GM18907 (cell line): ENCODE results near the gene TEAD1.
A peak's percentile ranks its signal among the peaks of the same experiment; 100 is the strongest.

ENCODE experiments used
- ATAC-seq: cut with Tn5 transposase; IDR thresholded peaks from one replicate; pipeline ENCODE4 v1.9.1; 2021; ENCODE audit warnings: mild to moderate bottlenecking, moderate library complexity; ENCODE audit not compliant: unreplicated experiment

The TEAD1 gene

DNA sequence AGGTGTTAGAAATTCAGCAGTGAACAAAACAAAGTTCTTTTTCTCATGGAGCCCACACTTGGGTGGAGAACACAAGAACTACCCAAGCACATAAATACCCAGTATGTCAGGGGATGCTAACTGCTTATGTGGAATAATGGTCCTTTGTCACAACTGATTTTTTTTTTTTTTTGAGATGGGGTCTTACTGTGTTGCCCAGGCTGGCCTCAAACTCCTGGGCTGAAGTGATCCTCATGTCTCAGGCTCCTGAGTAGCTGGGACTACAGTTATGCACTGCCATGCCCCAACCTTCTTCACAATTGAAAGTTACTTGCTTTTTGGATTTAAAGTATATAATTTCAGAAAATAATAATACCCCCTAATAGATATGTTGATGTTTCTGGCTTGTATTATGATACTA, 212.3 kb downstream of the TEAD1 start:
- ATAC-seq: no peak

DNA sequence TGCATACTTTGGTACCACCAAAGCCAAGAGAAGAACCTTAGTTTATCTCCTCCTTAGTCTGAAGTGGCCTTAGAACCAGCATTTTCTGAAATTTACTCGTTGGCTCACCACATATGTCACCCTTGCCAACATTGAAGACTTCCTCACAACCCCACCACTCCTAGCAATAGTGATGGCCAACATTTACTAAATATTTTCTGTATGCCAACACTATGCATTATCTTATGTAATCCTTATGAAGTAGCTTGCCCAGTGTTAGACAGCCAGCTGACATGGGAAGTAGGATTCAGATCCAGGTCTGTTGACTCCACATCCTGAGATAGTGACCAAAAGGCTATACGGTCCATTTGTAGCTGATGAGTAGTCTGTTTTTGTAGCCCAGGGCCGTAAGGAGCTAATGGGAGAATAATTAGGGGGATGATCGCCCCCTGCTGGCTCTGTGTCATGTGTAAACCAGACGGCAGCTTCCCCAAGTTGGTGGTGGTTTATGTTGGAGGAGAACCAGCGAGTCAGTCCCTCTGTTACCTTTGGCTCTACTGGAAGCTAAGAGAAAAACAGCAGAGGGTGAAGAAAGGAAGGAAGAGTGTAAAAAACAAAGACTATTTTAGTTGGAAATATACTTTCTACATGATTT, 214.4 kb downstream of the TEAD1 start:
- ATAC-seq: peak; percentile 65

DNA sequence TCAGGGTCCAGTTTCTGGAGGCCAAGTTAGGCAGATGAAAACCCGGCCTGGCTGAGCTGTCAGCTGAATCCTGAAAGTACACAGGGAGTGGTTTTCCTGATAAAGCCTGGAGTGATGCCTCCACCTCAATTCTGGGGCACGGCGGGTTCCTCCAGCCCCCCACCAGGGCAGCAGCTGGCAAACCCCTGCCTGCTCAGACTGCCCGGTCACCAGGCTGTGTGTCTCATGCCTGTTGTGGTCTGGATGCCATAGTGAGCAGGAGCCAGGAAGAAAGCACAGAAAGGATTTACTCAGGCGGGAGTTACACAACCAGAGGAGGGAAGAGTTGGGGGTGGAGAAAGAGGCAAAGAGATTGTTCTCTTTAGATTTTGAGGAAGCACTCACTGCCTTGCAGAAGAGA, 215.0 kb downstream of the TEAD1 start:
- no peak for ATAC-seq

GRCh38 chr11:12890476-12890875, 216.3 kb downstream of the TEAD1 start:
- no peak for ATAC-seq

DNA sequence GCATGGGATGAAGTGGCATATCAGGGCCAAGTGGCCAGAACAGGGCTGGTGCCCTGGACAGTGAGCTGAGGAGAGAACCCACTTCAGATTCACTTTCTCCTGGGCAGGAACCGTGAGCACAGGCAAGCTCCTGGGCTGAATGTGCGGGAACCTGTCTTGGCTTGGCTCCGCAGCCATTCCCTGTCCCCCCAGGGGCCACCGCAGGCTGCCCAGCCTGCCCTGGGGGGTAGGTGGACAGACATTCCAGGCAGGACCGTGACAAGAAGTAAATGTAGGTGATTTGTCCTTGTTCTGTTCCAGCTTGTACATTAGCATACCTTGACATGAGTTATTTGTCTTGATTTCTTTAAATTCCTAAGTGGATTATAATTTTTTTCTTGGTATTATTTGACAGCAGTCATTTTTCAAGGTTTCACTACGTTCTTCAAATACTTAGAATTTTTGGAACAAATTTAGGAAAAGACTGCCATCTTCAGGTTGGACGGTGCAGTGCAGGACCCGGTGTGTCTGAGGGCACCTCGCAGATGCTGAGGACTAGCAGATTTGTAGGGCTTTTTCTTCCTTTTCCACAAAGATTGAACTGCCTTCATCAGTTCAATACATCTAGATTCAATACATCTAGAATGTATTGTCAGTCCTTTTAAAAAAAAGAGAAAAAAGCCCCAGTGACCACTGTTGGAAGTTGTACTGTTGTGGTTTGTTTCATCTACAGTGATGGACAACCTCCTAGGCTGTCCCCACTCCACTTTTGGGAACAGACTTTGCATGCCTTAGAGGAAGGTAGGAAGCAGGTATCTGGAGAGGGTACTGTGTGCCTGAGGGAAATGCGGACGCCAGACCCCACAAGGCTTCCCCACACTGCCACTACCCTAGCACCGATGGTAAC, 219.8 kb downstream of the TEAD1 start:
- ATAC-seq: peak; percentile 51

DNA sequence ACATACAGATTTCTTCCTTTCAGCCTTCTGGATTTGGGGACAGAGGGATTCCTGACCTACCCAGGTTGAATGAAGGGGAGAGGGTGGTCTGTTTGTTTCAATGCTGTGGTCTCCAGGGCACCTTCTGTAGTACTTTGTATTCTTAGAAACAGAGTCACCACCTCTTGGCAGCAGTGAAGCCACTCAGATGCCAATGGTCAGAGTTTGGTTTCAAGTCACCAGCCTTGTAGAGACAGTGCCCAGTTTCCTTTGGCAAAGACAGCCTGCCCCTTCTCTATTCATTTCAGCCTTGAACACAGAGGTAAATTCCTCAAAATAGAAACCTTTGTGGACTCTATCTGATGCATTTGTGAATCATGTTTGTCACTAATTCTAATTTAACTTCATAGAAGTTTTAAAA, 223.2 kb downstream of the TEAD1 start:
- ATAC-seq: no peak

DNA sequence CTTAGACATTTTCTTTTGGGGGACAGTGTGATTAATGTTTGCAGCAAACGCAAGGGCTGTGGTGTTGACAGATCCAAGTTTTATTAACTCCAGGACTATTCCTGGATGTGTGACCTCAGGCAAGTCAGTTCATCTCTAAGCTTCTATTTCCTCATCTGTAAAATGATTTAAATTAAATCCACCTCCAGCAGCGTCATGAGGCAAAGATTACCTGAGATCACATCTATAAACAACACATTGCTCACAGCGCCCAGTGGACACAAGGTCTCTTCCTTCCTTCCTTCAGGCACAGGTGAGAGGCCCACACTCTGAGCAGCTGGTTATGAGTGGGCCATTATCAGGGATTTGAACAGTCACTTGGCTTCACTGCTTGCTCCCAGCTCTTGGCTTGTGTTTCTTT, 223.6 kb downstream of the TEAD1 start:
- ATAC-seq: no peak

DNA sequence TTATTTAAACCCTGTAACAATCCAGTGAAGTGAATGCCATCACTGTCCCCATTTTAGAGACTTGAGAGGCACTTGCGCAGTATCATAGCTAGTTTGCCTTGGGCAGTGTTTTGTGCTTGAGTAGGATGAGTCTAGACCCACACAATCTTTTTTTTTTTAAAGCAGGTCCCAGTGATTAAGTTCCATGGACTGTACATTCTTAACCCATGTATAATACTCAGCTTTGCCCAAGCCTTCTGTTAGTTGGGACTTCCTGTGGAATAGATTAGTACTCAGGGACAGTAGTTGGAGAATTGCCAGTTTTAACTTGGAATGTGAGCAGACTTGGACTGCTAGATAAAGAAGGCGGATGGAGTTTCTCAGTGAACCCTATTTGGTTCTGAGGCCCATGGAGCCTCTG, 226.3 kb downstream of the TEAD1 start:
- no peak for ATAC-seq

DNA sequence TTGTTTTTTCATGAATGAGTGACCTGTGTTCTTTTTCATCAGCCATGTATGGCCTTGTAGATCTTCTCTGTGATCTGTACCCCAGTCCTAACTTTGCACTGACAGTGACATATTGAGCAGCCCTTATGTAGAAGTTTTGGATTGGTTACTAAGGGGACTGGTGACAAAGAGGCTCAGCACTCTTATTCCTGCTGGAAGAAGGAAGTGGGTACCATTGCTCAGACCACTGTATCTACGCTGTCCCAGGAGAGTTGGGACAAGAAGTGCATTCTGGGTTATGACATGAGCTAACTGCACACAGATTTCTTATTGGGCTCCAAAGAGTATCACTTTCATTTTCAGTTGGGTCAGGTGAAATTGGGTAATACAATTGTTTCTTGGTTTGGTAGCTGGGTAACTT, 227.1 kb downstream of the TEAD1 start:
- ATAC-seq: no peak

- no peak for ATAC-seq
These were observed 227.8 kb downstream of the TEAD1 start for GRCh38 chr11:12901874-12902481.

DNA sequence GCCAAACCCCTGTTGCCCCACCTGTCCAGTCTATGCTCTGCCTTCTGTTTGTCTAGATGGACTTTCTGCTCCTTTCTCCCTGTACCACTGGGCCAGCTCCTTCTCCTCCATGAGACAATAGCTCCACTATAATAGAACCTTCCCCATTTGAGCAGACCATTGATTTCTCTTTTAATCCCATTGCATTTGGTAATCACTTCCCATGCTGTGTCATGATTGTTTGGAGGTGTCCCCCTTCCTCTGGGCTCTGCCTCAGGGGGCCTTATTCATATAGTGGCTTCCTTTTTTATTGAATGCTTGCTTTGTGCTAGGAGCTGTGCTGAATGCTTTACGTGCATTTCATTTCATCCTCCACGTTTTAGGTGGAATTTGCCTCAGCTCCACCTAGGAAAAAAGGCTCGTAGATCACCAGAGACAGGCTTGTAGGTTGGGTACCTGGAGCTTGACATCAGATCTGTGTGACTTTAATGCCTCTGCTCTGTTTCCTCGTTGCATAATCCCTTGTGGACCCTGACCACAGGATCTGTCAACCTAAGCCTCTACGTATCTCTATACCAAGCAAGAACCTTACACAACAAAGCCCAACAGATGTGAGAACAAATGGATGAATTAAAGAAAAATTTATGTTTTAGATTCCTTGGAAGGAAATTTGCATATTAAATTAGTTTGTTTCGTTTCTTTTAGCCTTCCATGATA, 228.7 kb downstream of the TEAD1 start:
- ATAC-seq: no peak

- ATAC-seq: no peak
These were observed 231.2 kb downstream of the TEAD1 start for GRCh38 chr11:12905435-12905834.

DNA sequence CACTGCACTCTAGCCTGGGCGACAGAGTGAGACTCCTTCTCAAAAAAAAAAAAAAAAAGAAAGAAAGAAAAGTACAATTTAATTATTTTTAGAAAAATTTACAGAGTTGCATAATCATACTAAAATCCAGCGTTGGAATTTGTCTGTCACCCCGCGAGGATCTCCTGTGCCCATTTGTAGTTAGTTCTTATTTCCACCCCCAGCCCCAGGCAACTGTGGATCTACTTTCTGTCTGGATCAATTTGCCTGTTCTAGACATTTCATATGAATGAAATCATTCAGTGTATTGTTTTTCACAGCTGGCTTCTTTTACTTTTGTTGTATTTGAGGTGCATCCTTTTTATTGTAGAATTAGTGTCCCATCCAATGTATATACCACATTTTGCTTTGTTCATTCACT, 232.3 kb downstream of the TEAD1 start:
- no peak for ATAC-seq

DNA sequence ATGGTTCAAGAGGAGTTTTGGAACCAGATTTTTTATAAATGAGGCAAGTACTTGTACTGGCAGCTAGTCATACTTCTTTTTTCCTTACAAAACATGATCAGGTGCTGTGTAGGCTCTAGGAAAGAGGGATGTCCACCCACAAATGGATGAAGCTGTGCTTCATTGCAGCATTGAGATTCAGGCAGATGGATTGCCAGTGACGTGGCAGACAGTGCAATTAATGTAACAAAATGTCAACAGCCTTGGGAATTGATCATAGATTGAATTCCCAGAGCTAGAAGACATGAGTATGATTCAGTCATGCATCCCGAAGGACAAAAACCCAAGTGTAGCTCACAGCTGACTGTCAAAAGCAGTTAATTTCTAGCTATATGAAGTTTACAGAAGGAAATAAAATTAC, 235.7 kb downstream of the TEAD1 start:
- ATAC-seq: no peak

DNA sequence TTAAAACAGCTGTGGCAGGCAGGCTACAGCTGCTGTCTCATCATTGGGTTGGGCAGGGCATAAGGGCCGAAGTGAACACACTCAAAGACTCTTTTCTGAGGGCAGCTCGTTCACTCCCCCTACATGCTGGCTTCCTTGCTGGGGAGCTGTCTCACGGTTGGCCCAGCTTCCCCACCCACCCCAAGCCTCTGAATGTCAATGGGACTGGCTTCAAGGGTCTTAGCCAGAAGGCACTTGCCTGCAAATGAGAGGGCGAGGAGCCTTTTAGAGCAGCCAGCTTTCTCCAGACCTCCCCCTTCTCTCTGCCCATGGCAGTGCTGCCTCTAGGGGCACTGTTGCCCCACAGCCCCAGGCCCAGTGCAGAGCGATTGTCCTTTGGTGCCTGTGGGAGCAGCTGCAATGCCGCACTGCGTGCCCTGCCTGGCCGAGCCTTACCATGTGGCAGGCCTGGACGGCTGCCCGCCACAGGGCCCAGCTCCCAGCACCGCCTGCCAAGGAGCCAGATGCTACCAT, 240.2 kb downstream of the TEAD1 start:
- no peak for ATAC-seq

- ATAC-seq: no peak
These were observed 240.9 kb downstream of the TEAD1 start for GRCh38 chr11:12915093-12915492.

DNA sequence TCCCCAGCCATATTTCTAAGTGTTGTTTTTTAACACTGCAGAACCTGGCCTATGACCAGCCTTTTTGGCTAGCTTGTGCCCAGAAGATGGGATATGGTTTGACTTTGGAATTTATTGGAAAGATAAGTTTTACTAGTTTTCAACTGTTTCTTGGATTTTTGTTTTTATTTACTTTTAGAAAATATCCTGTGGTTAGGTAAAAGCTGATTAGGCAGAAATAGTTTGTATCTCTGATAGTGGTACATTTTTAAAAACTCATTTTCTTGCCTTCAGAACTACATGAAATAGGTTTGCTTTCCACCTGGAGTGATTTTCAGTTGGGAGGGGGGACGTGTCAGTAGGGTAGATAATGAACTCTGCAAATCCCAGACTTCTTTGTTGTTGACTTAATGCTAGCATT, 243.6 kb downstream of the TEAD1 start:
- no peak for ATAC-seq

DNA sequence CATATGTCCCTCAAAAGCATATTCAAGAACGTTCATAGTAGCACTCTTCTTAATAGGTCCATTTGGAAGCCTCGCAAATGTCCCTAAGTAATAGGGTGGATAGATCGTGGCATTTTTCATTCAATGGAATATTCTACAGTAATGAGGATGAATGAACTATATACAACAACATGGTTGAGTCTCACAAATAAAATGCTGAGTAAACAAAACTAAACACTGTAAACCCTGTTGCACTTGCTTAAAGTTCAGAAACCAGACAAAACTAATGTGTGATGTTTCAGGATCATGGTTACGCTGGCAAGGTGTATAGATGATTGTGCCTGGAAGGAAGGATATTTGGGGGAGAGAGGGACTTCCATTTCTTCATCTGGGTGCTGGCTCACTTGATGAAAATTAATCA, 244.4 kb downstream of the TEAD1 start:
- no peak for ATAC-seq

GRCh38 chr11:12922418-12922817, 248.2 kb downstream of the TEAD1 start:
- ATAC-seq: no peak

DNA sequence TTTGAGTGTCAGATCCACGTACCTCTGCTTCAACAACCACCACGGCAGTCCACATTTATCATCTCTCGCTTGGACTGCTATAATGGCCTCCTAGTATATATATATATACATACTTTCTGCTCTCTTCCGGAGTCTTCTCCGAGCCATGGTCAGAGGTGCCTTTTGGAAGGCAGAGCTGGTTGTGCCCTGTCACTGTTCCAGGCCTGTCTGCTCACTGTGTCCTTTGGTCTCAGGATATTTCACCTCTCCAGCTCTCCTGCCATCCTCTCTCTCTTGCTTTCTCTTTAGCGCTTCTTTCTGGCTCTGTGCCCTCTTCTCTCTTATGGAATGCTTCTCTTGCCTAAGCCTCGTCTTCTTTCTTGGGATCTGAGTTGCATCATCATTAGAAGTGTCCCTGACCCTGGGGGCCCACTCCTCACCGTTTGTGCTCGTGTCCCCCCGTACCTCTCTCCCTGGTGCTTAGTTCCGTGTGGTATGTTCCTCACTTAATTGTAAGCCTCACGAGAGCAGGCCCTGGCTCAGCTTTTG, 248.8 kb downstream of the TEAD1 start:
- ATAC-seq: no peak

DNA sequence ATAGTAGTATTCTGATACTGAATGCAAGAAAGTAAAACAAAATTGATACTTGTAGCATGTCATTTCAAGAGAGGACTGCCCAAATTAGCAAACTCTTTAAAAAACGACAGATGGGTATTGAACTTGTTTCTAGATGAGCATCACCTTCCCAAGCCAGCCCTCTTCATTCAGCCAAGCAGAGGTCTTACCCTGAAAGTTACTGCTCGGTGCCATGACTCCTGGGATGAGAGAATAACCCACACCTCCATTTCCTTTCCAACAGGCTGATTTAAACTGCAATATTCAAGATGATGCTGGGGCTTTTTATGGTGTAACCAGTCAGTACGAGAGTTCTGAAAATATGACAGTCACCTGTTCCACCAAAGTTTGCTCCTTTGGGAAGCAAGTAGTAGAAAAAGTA, 250.4 kb downstream of the TEAD1 start:
- no peak for ATAC-seq
